Measurements from ENCODE around the gene ANO6. TPM values are rescaled to one million over a fixed set of nuclear protein-coding genes. Genes with fewer than 3 reads are reported as not detected.

The ANO6 gene
- total RNA-seq, 1 donor from 2014 or later = 57.6 TPM

DNA sequence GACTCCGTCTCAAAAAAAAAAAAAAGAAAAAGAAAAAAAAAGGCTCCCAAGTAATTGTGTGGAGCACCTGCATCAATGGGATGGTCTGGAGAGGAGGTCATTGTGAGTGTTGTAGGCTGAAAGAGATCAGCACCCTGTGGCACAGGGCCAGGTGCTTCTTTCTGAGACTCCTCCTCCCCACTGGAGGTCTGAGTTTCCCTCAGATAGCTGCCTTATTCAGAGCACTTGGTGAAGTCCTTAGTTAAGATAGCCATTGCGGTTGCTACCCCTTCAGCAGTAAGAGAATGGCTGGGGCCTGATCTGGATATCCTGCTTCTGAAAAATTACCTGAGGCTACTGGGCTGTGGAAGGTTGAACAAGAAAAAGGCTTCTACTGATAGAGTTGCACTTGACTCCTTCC, 69.8 kb downstream of the ANO6 start:
- TF ChIP-seq, protein P1, sequence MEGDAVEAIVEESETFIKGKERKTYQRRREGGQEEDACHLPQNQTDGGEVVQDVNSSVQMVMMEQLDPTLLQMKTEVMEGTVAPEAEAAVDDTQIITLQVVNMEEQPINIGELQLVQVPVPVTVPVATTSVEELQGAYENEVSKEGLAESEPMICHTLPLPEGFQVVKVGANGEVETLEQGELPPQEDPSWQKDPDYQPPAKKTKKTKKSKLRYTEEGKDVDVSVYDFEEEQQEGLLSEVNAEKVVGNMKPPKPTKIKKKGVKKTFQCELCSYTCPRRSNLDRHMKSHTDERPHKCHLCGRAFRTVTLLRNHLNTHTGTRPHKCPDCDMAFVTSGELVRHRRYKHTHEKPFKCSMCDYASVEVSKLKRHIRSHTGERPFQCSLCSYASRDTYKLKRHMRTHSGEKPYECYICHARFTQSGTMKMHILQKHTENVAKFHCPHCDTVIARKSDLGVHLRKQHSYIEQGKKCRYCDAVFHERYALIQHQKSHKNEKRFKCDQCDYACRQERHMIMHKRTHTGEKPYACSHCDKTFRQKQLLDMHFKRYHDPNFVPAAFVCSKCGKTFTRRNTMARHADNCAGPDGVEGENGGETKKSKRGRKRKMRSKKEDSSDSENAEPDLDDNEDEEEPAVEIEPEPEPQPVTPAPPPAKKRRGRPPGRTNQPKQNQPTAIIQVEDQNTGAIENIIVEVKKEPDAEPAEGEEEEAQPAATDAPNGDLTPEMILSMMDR (conservative IDR thresholded peaks at IDR 0.05; ENCODE audit: low read depth, low read length) = no peak
- no peak overlapping the region for H3K4me3 ChIP-seq (ENCODE audit: low read depth, low read length)
- DNase-seq (ENCODE audit: low read depth) = no peak

DNA sequence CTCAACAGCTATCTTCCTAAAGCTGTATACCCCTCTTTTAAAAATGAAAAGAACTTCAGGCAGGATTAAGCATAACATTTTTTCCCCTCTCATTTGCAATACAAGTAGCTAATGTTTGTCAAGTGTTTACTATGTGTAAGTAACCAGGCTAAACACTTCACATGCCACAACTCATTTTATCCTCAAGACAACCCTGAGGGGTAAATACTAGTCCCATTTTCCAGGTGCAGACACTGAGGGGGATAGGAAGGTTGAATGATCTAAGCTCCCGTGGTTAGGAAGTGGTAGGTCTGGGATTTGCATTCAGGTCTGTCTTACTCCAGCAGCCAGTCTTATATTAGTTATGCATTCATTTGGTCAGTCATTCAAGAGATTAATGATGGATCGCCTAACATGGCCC, 70.7 kb downstream of the ANO6 start:
- DNase-seq (ENCODE audit: low read depth) = no peak
- no peak overlapping the region for H3K4me3 ChIP-seq (ENCODE audit: low read depth, low read length)
- TF ChIP-seq, protein P1 (conservative IDR thresholded peaks at IDR 0.05; ENCODE audit: low read depth, low read length) = no peak

DNA sequence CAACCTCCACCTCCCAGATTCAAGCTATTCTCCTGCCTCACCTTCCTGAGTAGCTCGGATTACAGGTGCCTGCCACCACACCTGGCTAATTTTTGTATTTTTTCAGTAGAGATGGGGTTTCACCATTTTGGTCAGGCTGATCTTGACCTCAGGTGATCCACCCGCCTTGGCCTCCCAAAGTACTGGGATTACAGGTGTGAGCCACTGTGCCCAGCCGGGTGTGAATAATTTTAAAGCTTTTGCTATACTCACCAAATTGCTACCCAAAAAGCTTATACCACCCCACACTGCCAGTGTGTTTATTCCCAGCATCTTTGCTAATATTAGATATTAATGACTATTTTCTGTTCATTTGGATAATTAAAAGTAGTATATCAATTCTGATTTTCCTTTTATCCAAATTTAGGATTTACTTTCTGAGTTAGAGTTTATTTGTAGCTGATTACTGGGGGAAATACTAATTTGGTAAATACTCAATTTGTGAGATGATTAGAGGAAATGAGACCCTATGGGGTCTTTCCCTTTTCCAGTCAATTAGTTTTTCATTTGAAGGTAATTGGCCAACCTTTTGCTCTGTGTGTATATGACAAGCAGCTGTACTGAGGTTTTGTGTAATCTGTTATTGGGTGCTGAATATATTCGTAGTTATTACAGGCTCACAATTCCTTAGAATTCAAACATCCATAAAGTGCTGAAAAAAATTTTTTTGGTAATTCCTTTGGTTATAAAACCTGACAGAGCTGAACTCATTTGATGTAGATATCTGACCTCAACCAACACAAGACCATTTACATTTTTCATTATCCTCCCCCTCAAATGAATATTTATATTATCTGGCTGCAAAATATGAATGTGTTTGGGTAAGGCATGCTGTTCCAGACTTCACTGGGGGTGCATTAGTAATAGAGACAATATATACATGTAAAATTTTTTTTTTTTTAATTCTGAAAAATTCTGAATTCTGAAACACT, 73.6 kb downstream of the ANO6 start:
- DNase-seq (ENCODE audit: low read depth) = no peak
- TF ChIP-seq, protein P1 (conservative IDR thresholded peaks at IDR 0.05; ENCODE audit: low read depth, low read length) = no peak
- H3K4me3 ChIP-seq (ENCODE audit: low read depth, low read length) = no peak overlapping the region

DNA sequence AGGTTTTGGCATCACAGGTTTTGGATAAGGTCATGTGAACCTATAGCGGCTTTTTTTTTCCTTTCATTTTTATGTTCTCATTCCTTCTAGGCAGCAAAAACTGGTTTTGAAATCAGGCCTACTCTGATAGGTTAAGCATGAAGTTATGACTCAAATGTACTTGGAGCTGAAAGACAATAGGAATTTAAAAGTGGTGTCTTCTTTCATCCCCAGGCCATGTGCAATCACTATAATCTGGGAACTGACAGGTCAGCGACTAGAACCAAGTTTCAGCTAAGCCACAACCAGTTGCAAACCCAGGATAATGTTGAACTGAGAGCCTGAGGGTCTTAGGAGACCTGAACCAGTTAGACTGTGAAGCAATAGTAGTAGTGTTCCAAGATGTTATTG, 74.3 kb downstream of the ANO6 start:
- DNase-seq (ENCODE audit: low read depth) = peak; percentile 29
- no peak overlapping the region for H3K4me3 ChIP-seq (ENCODE audit: low read depth, low read length)
- TF ChIP-seq, protein P1 (conservative IDR thresholded peaks at IDR 0.05; ENCODE audit: low read depth, low read length) = no peak

DNA sequence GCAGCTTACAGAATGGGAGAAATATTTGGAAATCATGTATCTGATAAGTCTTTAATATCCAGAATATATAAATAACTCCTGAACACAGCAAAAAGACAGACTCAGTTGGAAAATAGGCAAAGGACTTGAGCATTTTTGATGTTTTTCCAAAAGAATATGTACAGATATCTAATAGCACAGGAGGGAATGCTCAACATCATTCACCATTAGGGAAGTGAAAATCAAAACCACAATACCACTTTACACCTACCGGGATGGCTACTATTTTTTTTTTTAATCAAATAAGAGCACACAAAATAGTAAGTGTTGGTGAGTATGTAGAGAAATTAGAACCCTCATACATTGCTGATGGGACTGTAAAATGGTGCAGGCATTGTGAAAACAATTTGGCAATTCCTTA, 75.6 kb downstream of the ANO6 start:
- DNase-seq (ENCODE audit: low read depth) = no peak
- TF ChIP-seq, protein P1 (conservative IDR thresholded peaks at IDR 0.05; ENCODE audit: low read depth, low read length) = no peak
- no peak overlapping the region for H3K4me3 ChIP-seq (ENCODE audit: low read depth, low read length)

DNA sequence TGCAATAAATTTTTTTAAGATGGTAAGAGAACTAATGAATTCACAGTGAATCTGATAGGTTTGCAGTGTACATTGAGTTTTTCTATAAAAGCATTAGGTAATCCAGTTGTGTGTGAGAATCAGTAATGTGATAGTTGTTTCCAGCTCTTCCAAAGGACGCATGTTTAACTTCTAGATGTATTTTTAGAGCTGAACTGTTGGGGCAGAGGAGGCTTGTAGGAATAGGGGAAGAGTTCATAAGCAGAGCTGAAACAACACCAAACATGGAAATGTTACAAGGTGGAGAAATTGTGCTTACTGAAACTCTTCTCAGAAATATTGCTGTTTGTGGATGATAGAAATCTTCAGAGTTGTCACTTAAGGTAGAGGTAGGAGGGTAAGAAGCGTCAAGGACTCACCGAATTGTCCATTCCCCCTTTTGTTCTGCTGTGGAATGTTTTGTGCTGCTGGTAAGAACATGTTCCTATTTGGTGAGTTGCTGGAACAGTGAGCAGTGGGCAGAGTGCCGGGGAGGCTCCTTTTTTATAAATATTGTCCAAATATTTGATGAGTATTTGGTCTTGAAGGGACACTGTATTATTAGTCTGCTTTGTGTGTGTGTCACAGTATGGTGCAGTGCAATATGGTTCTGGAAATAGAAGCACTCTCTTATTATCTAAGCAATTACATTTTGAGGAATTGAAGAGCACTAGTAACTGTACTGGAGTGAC, 76.7 kb downstream of the ANO6 start:
- TF ChIP-seq, protein P1 (conservative IDR thresholded peaks at IDR 0.05; ENCODE audit: low read depth, low read length) = no peak
- no peak overlapping the region for H3K4me3 ChIP-seq (ENCODE audit: low read depth, low read length)
- no peak for DNase-seq (ENCODE audit: low read depth)
